Right lobe of liver (tissue), 6 donors: ENCODE data around the gene POLE. TPM values are rescaled to one million over a fixed set of nuclear protein-coding genes. Genes with fewer than 3 reads are reported as not detected.

ENCODE experiments used
- ATAC-seq, 4 donors: fragments of 200-7000 bp; cut with Tn5 transposase; one replicate each; pipeline ENCODE4 v1.9.1; 2020; ENCODE audit warnings: mild to moderate bottlenecking in 4 of 4, moderate library complexity in 4 of 4
- DNase-seq, 3 donors: peaks; one replicate each; pipeline ENCODE4 v3.0.0-alpha.2; 2020
- H3K27ac ChIP-seq, 3 donors: fragments of 200-600 bp; one replicate each; pipeline ENCODE4 v1.8.0; 2022
- H3K27me3 ChIP-seq, 2 donors: fragments of 200-600 bp; one replicate each; pipeline ENCODE4 v1.8.0; 2022
- H3K36me3 ChIP-seq, 4 donors: fragments of 200-600 bp; sonication (generic) in 1 of 4; one replicate each; pipeline versions ENCODE4 v1.5.1 to v1.8.0; 2017 to 2022; ENCODE audit warnings: control low read depth in 1 of 4
- H3K4me1 ChIP-seq, 4 donors: fragments of 200-600 bp; sonication (generic) in 1 of 4; one replicate each; pipeline versions ENCODE4 v1.5.1 to v1.8.0; 2017 to 2022; ENCODE audit warnings: control low read depth in 1 of 4
- H3K4me3 ChIP-seq, 3 donors: fragments of 200-600 bp; one replicate each; pipeline ENCODE4 v1.8.0; 2022
- H3K9me3 ChIP-seq, 4 donors: fragments of 200-600 bp; sonication (generic) in 1 of 4; one replicate each; pipeline versions ENCODE4 v1.5.1 to v1.8.0; 2017 to 2022; ENCODE audit warnings: control low read depth in 1 of 4
- POLR2A ChIP-seq: fragments of 450-650 bp; IDR thresholded peaks from one replicate; pipeline ENCODE4 v1.6.1; 2017; ENCODE audit warnings: antibody characterized with exemption, mild to moderate bottlenecking
- WGBS: methylation state at CpG from one replicate; pipeline ENCODE4 v1.1.6; 2018; ENCODE audit warnings: low coverage, low lambda C conversion rate; ENCODE audit not compliant: insufficient coverage; ENCODE audit errors: missing lambda C conversion rate; 5-methylcytosine and 5-hydroxymethylcytosine counted together
- intact Hi-C, 2 donors: fragments of 100-400 bp; cut with DNase I; formaldehyde crosslinking; loops; one replicate each; pipeline versions ENCODE4 v1.11.2 to v1.14.1; 2022
- total RNA-seq, 6 experiments: library from RNA; depleted of rRNA in 2 of 6; stranded (reverse); fragments of >200 nt in 2 of 6; fragmentation: NEBNext Ultra II Directional in 3 of 6; extraction: Animal tissue kit (Norgen Biotek cat#: 25700) in 3 of 6; gene quantifications; one replicate each; pipeline versions ENCODE4 v1.1.0 to v1.2.4, GENCODE V29; 2016 to 2023
- TF ChIP-seq, protein P1 (sequence below), 4 donors: fragments of 200-600 bp in 3 of 4; fragments of 450-650 bp in 1 of 4; IDR thresholded peaks; one replicate each; pipeline versions ENCODE4 v1.5.1 to v1.8.0; 2016 to 2022; ENCODE audit warnings: antibody characterized with exemption in 4 of 4, mild to moderate bottlenecking in 2 of 4
- donor health status: DM: no; HTN: yes; CAD: no.
- donor health status: DM: no; HTN: no; CAD: no.
- donor health status: DM: no; HTN: no; CAD: no.
- donor health status: DM: no; HTN: yes; CAD: no.
- donor health status: DM: no; HTN: yes; CAD: no.

The POLE gene
- total RNA-seq, 6 experiments from 2014 or later, result 13.6 to 34.0 (median 22.7) TPM

DNA sequence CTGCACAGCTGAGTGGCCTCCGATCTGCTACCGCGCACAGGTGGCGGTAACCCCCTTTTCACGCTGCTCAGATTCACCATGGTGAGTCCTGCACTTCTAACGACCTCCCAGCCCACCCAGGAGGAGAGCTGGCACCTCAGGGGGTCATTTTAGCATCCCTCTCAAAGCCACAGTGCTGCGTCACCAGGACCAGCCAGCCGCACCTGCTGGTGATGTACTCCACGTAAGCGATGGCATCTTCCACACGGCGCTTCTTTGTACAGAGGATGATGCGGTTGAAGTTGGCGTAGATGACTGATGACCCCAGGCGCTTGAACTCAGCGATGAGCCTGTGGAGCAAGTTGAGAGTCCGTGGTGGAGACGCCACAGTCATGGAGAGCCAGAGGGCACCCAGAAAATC lies 49.3 kb downstream of the POLE start:
- H3K4me3 ChIP-seq, result no peak overlapping the region
- WGBS, result 80% methylated on average over 7 of the region's 18 CpGs
- no peaks in the 10 kb centered on the region for H3K27me3 ChIP-seq
- H3K36me3 ChIP-seq, result peaks cover 0 to 59% (median 24%) of the 10 kb centered on the region in 4 donors
- ATAC-seq, result no peak
- no peaks in the 10 kb centered on the region for H3K9me3 ChIP-seq
- no peak for TF ChIP-seq POLR2A
- TF ChIP-seq, protein P1, sequence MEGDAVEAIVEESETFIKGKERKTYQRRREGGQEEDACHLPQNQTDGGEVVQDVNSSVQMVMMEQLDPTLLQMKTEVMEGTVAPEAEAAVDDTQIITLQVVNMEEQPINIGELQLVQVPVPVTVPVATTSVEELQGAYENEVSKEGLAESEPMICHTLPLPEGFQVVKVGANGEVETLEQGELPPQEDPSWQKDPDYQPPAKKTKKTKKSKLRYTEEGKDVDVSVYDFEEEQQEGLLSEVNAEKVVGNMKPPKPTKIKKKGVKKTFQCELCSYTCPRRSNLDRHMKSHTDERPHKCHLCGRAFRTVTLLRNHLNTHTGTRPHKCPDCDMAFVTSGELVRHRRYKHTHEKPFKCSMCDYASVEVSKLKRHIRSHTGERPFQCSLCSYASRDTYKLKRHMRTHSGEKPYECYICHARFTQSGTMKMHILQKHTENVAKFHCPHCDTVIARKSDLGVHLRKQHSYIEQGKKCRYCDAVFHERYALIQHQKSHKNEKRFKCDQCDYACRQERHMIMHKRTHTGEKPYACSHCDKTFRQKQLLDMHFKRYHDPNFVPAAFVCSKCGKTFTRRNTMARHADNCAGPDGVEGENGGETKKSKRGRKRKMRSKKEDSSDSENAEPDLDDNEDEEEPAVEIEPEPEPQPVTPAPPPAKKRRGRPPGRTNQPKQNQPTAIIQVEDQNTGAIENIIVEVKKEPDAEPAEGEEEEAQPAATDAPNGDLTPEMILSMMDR (IDR thresholded peaks at IDR 0.05), result no peak
- no peaks in the 10 kb centered on the region for H3K4me1 ChIP-seq
- intact Hi-C loops, result no loop called here
- H3K27ac ChIP-seq, result no peak overlapping the region
- DNase-seq, result peak in 1 of 3 donors; percentile 40

DNA sequence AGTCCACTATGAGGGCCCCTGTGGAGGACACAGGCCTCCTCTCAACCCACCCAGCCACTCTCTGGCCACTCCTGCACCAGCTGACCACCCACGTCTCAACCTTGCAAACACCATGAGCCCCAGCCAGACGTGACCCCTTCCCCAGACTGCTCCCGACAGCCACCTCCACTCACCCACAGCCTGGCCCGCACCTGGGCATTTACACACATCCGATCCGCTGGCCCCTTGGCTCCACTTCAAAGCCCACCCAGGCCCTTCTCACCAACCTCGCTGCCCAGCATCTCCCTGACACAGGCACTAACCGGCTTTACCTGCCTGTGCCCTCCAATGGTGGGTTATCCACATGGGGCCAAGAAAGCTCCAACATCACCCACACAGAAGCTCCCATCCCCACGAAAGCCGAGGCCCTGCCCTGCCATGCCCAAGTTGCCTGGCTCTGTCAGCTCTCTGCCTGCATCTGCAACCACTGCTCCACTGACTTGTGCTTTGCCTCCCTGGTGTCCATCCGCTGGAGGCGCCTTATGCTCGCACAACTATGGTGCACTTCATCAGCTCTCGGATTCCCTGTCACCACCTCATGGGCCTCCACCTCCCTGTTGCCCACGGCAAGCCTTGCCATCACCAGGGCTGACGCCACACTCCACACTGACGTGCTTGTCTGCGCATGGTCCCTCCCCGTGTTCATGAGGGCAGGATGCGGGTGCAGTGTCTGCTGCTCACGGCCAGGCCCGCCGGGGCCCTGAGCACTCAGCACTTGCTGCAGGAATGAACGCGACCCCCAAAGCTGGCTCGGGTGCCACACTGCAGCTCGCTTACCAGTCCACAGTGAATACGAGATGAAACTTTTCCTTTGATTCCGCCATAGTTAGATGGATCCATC lies 51.8 kb downstream of the POLE start:
- H3K9me3 ChIP-seq, result no peaks in the 10 kb centered on the region
- no peaks in the 10 kb centered on the region for H3K4me1 ChIP-seq
- no peak overlapping the region for H3K27ac ChIP-seq
- TF ChIP-seq, protein P1 (IDR thresholded peaks at IDR 0.05), result no peak
- no peak for TF ChIP-seq POLR2A
- 80% methylated on average over 10 of the region's 29 CpGs for WGBS
- H3K36me3 ChIP-seq, result peaks cover 0 to 64% (median 17%) of the 10 kb centered on the region in 4 donors
- no peaks in the 10 kb centered on the region for H3K27me3 ChIP-seq
- DNase-seq (peak in 1 of 3 donors; percentile 54), ATAC-seq (no peak)
- intact Hi-C loops, result no loop called here
- H3K4me3 ChIP-seq, result no peak overlapping the region

DNA sequence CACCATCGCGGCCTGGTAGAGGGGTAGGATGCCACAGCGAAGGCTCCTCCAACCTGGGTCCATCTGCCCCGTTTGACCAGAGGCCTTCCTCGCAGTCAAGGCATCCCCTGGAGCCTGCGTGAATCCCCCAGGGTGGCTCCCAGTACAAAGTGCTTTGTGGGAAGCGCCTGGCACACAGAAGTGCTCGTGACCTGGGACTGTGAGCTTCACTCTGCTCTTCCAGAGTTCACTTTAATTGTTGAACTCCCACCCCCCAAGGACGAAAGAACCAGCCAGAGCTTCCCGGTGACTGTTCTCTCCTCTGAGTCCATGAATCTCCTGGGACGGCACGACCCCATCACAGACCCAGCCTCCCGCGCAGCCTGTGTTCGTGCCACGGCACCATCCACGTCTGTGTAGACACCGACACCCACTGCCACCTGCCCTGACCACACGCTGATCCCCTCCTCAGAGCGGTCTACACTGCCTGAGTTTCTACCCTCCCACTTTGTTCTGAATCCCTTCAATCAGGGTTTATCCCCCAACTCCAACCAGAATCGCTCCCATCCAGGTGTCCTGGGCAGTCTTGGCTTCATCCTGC lies 52.6 kb downstream of the POLE start:
- no peaks in the 10 kb centered on the region for H3K27me3 ChIP-seq
- no peak overlapping the region for H3K4me3 ChIP-seq
- no peaks in the 10 kb centered on the region for H3K4me1 ChIP-seq
- peaks cover 0 to 70% (median 17%) of the 10 kb centered on the region in 4 donors for H3K36me3 ChIP-seq
- TF ChIP-seq POLR2A, result no peak
- TF ChIP-seq, protein P1 (IDR thresholded peaks at IDR 0.05), result no peak
- no peak overlapping the region for H3K27ac ChIP-seq
- 96% methylated on average over 4 of the region's 21 CpGs for WGBS
- peak in 1 of 3 donors; percentile 29 for DNase-seq
- intact Hi-C loops, result no loop called here
- no peaks in the 10 kb centered on the region for H3K9me3 ChIP-seq
- no peak for ATAC-seq

DNA sequence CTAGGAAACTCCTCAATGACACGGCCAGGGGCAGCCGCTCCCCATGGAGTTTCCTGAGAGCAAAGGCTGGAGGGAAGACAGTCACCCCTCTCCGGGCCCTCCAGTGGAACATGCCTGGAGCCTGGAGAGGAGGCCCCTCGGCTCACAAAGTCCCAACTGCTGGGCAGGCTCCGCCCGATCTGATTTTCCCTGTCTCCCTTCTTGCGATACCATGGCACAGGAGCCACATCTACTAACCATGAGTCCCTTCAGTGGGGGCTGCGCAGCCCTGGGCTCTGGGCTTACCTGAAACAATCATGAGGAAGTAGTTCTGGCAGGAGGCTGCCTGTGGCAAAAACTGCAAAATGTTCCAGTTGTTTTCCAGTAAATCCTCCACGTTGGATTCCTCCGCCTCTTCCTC lies 53.2 kb downstream of the POLE start:
- Histone ChIP-seq H3K9me3 (no peaks in the 10 kb centered on the region), H3K27me3 (no peaks in the 10 kb centered on the region), H3K4me3 (no peak overlapping the region), H3K4me1 (no peaks in the 10 kb centered on the region), H3K27ac (no peak overlapping the region), H3K36me3 (peaks cover 0 to 70% (median 17%) of the 10 kb centered on the region in 4 donors)
- WGBS, result no CpG with 5 or more reads among the region's 10 CpGs
- ATAC-seq (no peak), DNase-seq (peak in 1 of 3 donors; percentile 28)
- intact Hi-C loops, result no loop called here
- TF ChIP-seq POLR2A, result no peak
- TF ChIP-seq, protein P1 (IDR thresholded peaks at IDR 0.05), result no peak
